ENCODE results near the gene CACNA1H.

- TF ChIP-seq, protein P1, sequence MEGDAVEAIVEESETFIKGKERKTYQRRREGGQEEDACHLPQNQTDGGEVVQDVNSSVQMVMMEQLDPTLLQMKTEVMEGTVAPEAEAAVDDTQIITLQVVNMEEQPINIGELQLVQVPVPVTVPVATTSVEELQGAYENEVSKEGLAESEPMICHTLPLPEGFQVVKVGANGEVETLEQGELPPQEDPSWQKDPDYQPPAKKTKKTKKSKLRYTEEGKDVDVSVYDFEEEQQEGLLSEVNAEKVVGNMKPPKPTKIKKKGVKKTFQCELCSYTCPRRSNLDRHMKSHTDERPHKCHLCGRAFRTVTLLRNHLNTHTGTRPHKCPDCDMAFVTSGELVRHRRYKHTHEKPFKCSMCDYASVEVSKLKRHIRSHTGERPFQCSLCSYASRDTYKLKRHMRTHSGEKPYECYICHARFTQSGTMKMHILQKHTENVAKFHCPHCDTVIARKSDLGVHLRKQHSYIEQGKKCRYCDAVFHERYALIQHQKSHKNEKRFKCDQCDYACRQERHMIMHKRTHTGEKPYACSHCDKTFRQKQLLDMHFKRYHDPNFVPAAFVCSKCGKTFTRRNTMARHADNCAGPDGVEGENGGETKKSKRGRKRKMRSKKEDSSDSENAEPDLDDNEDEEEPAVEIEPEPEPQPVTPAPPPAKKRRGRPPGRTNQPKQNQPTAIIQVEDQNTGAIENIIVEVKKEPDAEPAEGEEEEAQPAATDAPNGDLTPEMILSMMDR (IDR thresholded peaks at IDR 0.05), result no peak
- TF ChIP-seq POLR2A (IDR thresholded peaks at IDR 0.05), result no peak
These were observed 714 bp downstream of the CACNA1H start for GRCh38 chr16:1153480-1154160.

All from testis (tissue), 2 donors.